A549 treated with ZK216348 at 1 μM for 4 hours (cell line): ENCODE measurements around the gene GPRC5D. TPM values are rescaled to one million over a fixed set of nuclear protein-coding genes. Genes with fewer than 3 reads are reported as not detected.

Source experiments
- total RNA-seq: library from RNA; stranded (reverse); fragments of 200-300 nt; extraction: Qiagen RNA extraction; gene quantifications from 5 replicates; pipeline ENCODE4 v1.2.3, GENCODE V29; 2022; ENCODE audit warnings: low read depth

The GPRC5D gene
- not detected in 5 replicates for total RNA-seq

GRCh38 chr12:12952036-12952435 is at the start of gene GPRC5D:
Gene GPRC5D, minus strand, starts transcription at chr12:12952170. Its CDS starts 1,786 bp downstream, at chr12:12950384.

GRCh38 chr12:12999959-13000615 is 48.1 kb upstream of the GPRC5D start, which contains the start of gene HEBP1:
Gene HEBP1, minus strand, starts transcription at chr12:13000265. Its CDS starts 151 bp downstream, at chr12:13000114.

GRCh38 chr12:12891080-12891880 is 60.7 kb downstream of the GPRC5D start, which contains the start of gene GPRC5A:
Gene GPRC5A, plus strand, starts transcription at chr12:12891562. Its CDS starts 16,688 bp downstream, at chr12:12908250.

Other genes with a start within 250 kb of the GPRC5D start
- 12.7 to 20.2 TPM (median 19.3 TPM) in 5 replicates for gene CDKN1B, start 234.8 kb downstream of the GPRC5D start, total RNA-seq
- 0.16 to 0.70 TPM (median 0.22 TPM) in 5 replicates for gene APOLD1, start 166.5 kb downstream of the GPRC5D start, total RNA-seq
- gene DDX47, start 138.8 kb downstream of the GPRC5D start, total RNA-seq, result 80.5 to 116 TPM (median 82.0 TPM) in 5 replicates
- 233 to 522 TPM (median 421 TPM) in 5 replicates for gene GPRC5A, start 60.6 kb downstream of the GPRC5D start, total RNA-seq
- gene HEBP1, start 48.1 kb upstream of the GPRC5D start, total RNA-seq, result 52.3 to 62.9 TPM (median 54.7 TPM) in 5 replicates
- 2.8 to 4.9 TPM (median 4.5 TPM) in 5 replicates for gene FAM234B, start 92.2 kb upstream of the GPRC5D start, total RNA-seq
- 0.31 to 0.88 TPM (median 0.59 TPM) in 5 replicates for gene GSG1, start 151.5 kb upstream of the GPRC5D start, total RNA-seq
- gene EMP1, start 244.6 kb upstream of the GPRC5D start, total RNA-seq, result 123 to 176 TPM (median 156 TPM) in 5 replicates